ENCODE results near the gene DHRSX.
"Not testable (repeated sequence)": the region's sequence is repeated elsewhere in the genome, so short reads cannot be mapped to it uniquely, and the experiment has no call there.

The DHRSX gene

DNA sequence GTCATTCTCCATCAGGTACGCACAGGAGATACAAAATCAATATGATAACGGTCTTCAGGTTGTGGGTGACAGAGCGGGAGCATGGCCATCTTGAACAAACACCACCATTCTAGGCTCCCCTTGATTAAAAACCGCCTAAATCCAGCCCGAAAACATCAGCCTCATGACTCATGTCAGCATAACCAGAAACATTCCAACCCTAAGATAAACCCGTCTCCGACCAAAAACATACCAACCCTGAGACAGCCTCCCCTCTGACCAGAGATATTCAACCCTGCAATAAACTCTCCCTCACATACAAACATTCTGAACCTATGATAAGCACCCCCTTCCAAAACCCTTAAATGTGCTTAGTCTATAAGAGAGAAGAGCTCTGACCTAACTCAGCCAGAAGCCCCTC is 157.9 kb downstream of the DHRSX start:
- FAIRE-seq: no peak

DNA sequence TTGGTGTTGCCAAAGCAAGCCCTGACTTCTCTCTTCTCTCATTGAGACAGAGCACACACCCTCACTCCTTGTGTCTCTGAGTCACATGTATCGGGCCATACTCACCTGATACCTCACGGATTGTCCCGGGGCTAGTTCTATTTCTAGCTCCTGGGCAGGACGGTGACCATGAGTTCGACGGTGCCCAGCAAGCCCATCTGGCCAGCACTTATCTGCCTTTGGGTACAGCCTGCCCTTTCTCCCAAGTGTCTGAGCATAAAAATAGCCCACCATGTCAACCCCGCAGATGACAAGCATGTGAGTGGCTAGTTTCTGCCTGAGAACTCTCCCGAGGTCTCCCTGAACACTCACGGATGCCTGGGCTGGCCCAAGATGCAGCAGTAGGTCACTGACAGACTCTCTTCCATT is 158.5 kb downstream of the DHRSX start:
- no peak for FAIRE-seq

DNA sequence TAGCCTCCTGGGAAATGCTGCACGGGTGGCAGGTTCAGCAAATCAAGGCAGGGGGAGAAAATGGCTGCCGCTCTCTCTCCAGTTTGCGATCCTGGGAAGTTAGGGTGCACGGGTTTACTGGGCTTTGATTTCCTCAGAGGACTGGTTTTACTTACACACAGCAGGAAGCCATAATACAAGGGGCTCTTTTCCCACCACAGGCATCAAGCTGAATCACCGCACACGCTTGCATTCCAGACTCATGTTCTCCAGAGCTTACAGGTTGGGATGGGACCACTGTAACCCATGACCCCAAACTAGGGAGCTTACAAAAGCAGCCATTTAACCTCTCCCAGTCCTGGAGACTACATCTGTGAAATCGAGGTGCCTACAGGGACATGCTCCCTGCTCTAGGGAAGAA is 159.8 kb downstream of the DHRSX start:
- FAIRE-seq: no peak

DNA sequence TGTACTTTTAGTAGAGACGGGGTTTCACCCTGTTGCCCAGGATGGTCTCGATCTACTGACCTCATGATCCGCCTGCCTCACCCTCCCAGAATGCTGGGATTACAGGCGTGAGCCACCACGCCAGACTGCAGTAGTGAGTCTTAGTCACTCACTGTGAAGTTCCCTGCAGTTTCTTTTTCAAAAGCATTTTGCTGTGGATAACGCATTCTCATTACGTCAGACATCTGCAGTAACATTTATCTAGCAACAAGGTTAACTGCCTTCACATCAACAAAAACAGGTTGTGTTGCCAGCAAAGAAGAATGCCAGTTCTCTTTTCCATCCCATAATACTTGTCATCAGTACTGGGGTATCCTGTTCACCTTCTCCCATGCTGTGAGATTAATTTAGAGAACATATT is 164.6 kb downstream of the DHRSX start:
- FAIRE-seq: no peak

DNA sequence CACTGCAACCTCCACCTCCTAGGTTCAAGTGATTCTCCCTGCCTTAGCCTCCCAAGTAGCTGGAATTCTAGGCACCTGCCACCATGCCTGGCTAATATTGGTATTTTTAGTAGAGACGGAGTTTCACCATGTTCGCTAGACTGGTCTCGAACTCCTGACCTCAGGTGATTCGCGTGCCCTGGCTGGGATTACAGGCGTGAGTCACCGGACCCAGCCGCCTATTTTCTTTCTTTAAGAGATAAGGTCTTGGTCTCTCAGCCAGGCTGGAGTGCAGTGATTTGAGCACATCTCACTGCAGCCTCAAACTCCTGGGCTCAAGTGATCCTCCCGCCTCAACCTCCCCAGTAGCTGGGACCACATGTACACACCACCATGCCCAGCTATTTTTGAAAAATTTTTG is 166.5 kb downstream of the DHRSX start:
- FAIRE-seq: no peak

DNA sequence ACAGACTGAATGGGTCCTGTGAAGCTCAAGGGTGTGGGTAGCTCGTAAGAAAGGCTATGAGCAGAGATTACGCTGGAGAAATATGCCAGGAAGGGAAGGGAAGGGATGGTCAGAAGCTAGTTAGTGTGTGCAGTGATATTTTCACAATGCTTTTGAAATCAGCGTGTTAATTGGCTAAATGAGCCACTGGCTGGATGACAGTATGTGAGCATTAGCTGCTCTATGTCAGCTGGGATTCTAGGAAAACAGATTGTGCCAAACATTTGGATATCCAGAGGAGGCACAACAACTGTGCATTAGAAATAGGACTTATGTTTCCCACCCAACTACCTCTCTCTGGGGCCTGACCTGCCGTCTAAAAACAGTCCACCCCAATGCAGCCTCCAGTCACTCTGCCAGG is 168.5 kb downstream of the DHRSX start:
- FAIRE-seq: no peak

DNA sequence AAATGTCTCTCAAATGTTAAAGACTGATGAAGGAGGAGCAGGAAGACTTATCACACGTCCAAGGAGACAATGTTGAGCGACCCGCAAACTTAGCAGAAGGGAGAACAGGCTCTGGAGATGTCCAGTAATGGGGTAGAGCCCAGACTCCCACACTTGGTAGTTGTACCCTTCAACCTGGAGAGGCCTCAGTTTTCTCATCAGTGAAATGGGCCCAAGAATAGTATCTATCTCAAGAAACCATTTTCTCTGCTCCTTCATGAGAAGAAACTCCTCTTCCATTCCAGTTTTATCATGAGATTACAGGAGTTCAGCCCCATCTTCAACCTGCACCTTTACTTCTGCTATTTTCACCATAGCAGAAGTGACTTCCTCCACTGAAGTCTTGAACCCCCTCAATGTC is 169.9 kb downstream of the DHRSX start:
- no peak for FAIRE-seq

DNA sequence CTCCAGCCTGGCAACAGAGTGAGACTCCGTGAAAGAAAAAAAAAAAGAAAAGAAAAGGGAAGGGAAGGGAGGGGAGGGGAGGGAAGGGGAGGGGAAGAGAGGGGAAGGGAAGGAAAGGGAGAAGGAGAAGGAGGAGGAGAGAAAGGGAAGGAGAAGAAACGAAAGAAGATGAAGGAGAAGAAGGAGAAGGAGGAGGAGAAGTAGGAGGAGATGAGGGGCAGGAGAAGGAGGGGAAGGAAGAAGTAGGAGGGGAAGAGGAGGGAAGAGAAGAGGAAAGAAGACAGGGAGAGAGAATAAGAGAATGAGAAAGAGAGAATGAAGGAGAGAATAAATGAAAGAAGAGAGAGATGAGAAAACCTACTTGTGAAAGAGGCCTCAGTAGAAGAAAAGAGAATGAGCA is 170.3 kb downstream of the DHRSX start:
- FAIRE-seq: no peak

DNA sequence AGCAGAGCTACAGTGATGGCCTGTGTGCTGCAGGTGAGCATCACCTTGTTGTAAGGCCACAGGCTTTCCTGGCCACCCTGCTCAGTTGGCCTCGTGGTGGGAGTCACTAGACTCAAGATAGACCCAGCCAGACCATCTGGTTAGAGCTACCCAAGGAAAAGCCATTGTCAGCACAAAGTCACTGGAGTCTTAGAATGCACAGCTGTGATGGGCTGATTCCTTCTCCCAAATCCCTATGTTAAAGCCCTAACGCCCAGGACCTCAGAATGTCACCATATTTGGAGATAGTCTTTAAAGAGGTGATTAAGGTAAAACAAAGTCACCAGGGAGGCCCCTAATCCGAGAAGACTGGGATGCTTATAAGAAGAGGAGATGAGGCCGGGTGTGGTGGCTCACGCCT is 173.4 kb downstream of the DHRSX start:
- FAIRE-seq: no peak

DNA sequence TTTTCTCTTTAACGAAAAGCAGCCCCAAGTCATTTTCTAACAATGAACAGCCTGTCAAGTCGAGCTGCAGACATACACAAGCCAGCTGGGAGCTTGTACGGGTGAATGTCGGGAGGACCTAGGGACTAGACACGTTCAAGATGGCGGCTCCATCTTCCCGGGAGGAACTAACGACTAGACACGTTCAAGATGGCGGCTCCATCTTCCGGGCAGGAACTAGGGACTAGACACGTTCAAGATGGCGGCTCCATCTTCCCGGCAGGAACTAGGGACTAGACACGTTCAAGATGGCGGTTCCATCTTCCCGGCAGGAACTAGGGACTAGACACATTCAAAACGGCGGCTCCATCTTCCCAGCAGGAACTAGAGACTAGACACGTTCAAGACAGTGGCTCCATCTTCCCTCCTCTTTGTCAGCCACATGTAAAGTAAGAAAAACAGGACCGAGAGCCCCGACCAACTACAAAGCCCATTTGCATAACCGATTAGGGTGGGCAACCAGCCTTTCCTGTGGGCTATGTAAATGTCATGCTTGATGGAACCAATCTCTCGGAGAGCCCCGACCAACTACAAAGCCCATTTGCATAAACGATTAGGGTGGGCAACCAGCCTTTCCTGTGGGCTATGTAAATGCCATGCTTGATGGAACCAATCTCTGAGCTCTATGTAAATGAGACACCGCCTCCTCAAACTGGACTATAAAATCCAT is 175.5 kb downstream of the DHRSX start:
- no peak for FAIRE-seq

DNA sequence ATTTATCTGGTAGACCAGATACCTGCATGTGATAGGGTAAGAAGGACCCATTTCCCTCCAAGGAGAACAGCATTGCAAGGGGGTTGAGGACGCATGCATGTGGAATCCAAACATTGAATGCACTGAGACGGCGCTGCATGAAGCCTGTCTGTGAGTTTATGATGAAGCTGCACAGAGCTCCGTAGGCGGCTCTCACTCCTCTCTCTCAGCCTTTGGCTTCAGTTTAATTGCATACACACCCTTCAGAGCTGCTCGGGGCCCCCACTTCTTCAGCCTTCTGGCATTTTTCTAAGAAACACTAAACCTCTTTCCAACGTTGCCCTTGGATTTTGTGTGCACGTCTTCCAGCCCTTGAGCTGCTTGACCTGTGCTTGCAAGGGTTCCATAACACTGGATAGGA is 176.6 kb downstream of the DHRSX start:
- FAIRE-seq: no peak

DNA sequence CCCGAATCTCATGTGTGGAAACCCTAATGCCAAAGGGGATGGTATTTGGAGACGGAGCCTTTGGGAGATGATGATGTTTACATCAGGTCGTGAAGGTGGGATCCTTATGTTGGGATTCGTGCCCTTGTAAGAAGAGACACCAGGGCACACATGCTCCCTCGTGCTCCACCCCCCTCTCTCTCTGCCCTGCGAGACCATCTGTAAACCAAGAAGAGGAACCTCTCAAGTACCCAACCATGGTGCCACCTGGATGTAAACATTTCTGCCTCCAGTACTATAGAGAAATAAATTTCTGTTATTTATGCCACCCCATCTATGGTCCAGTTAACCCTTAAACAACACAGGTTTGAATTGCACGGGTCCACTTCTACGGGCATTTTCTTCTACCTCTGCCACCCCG is 179.4 kb downstream of the DHRSX start:
- FAIRE-seq: no peak

DNA sequence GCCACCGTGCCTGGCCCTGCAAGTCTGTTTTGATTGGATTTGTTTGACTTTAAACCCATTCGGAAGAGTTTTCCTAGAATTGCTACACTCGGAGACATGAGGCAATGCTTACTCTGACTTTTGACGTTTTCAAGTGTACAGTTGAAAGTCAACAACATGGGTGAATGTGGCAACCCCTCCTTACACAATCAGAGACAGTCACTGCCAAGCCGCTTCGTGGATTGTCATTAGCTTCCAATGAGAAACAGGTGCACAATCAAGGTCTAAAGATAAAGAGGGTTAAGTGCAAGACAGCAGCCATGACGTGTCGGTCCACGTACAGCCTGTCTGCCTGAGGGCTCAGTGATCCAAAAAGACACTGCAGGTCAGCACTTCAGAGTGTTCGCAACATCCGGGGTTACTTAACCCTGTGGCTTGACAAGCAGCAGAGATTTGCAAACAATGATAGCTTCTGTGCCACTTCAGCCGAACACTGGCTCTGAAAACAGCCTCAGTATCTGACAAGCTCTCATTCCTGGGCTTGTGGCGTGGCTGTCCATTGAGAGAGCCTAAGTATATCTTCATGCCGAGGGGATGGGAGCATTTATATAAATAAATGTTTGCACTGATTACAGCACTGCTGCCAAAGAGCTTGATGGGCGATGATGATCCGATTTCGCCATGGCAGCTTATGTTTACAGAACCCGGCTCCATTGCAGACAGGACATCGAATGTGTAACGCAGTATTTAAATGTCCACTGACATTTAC is 180.0 kb downstream of the DHRSX start:
- no peak for FAIRE-seq

DNA sequence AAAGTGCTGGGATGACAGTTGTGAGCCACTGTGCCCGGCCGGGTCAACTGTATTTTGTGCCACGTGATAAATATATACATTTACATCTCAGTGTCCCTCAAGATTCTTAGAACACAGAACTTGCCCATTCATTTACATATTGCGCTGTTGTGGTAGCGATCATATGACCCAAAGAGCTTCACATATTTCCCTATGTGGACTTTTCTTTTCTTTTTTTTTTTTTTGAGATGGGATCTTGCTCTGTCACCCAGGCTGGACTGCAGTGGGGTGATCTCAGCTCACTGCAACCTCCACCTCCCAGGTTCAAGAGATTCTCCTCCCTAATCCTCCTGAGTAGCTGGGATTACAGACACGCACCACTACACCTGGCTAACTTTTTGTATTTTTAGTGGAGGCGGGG is 180.7 kb downstream of the DHRSX start:
- FAIRE-seq: no peak

DNA sequence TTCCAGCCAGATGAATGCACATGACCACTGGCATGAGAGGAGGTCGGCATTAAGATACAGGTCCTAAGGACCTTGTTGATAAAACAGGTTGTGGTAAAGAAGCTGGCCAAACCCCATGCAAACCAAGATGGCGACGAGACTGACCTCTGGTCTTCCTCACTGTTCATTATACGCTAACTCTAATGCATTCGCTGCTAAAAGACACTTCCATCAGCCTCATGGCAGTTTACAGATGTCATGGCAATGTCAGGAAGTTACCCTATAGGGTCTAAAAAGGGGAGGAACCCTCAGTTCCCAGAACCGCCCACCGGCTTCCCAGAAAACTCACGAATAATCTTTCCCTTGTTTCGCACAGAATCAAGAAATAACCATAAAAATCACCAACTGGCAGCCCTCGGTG is 182.4 kb downstream of the DHRSX start:
- no peak for FAIRE-seq

DNA sequence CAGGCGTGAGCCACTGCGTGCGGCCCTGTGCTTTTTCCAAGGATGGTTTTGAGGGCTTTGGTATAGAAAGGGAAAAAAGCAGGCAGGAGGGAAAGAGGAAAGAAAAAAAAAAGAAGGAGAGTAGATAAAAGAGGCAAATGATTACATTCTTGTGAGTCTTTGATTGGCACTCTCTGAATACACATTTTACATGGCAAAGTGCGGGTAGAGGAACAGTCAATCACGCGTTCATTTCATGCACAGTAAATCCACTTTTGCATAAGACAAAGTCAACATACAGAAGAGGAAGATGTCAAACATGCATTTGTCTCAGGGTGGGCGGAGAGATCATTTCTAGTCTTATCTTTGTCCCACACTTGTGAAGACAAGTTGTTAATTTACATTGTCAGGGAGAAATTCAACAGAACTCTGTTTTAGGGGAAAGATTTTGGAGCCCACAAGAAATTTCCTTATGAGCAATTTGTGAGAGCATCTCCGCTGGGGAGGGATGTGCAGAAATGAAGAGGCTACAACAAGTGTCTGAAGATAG is 183.2 kb downstream of the DHRSX start:
- no peak for FAIRE-seq

DNA sequence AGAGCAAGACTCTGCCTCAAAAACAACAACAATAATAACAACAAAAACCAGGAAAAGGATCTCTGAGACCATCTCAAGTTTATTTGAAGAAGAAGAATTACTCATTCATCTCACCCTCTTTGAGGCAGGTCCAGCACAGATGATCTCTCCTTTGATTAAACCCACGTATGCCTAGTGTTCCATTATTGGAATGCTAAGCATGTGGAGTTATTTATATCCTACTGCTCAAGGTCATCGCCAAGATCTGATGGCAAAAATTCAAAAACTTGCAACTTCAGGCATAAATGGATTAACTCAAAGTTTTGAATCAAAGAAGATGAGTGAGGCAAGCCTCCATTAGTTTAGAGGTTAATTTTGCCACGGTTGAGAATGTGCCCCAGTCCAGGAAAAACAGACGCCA is 184.2 kb downstream of the DHRSX start:
- no peak for FAIRE-seq

DNA sequence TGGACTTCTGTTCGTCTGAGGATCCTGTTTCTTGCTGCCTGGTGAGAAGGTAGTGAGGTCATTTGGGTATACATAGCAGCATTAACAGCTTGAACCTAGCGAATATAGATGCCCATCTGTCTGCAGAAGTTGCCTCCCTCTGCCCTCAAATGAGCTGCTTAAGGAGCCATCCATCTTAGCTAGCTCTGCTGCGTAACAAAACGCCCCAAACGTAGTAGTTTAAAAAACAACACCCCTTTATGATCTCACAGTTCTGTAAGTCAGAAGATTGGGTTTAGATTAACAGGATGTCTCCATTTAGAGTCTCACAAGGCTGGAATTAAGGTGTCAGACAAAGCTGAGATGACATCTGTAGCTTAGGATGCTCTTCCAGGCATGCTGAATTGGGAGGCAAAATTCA is 185.3 kb downstream of the DHRSX start:
- FAIRE-seq: no peak

DNA sequence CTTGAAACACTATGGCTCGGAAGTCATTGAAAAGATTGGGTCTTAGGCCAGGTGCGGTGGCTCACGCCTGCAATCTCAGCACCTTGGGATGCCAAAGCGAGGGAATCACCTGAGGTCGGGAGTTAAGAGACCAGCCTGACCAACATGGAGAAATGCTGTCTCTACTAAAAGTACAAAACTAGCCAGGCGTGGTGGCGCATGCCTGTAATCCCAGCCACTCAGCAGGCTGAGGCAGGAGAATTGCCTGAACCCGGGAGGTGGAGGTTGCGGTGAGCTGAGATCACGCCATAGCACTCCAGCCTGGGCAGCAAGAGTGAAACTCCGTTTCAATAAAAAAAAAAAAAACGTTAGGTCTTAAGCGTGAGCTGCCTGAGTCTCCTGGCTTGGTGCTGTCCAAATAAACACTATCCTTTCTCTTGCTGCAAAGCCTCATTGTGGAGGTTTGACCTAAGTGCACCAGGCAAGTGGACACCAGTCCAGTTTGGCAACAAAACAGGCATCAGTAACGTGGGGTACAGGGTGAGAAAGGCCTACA is 185.9 kb downstream of the DHRSX start:
- FAIRE-seq: no peak

DNA sequence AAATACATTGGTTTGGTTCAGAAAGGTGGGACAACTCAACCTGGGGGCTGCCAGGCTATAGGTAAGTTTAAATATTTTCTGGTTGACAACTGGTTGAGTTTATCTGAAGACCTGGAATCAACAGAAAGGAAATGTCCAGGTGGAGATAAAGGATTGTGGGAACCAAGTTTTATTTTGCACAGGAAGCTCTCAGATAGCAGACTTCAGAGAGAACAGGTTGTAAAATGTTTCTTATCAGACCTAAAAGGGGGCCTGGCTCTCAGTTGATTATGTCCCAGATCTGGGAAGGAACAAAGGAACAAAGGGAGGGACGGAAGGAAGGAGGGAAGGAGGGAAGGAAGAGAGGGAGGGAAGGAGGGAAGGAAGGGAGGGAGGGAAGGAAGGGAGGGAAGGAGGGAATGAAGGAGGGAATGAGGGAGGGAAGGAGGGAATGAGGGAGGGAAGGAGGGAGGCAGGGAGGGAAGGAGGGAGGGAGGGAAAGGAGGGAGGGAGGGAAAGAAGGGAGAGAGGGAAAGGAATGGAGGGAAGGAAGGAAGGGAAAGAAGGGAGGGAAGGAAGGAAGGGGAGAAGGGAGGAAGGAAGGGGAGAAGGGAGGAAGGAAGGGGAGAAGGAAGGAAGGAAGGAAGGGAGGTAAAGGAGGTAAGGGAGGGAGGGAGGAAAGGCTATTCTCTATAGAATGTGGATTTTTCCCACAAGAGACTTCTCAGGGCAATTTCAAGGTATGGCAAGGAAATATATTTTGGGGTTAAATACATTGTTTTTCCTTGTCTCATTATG is 186.7 kb downstream of the DHRSX start:
- FAIRE-seq: no peak

DNA sequence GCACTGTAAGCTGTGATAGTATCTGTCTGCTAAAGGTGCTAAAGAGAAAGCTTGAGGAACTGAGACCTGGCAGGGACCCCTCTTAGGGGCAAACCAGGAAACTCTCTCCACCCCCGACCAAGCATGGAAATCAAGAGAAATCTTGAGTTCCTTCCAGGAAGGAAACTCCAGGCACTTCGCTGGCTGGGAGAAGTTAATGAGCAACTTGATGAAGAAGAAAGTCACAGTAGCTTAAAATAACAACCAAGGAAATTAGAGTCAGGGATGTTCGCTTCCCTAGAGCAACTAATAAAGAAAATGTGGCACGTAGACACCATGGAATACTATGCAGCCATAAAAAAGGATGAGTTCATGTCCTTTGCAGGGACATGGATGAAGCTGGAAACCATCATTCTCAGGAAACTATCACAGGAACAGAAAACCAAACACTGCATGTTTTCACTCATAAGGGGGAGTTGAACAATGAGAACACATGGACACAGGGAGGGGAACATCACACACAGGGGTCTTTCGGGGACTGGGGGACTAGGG is 188.7 kb downstream of the DHRSX start:
- FAIRE-seq: not testable (repeated sequence)

DNA sequence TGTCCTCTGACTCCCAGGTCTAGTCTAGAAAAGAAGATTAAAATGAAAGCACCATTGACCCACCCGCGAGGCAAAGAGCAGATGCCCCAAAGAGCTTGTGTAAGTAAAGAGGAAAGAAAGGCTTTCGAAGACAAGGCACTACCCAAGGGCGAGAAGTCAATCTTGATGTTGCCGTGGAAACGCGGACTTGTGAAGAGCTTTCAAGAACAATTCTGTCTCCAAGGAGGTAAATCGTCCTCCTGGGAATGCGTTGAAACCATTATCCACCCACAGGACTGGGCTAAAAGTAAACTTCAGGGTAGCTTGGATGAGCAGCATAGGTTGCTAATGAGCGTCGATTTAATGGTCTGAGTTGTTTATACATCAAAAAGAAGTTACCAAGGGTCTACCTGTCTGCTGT is 189.3 kb downstream of the DHRSX start:
- no peak for FAIRE-seq

DNA sequence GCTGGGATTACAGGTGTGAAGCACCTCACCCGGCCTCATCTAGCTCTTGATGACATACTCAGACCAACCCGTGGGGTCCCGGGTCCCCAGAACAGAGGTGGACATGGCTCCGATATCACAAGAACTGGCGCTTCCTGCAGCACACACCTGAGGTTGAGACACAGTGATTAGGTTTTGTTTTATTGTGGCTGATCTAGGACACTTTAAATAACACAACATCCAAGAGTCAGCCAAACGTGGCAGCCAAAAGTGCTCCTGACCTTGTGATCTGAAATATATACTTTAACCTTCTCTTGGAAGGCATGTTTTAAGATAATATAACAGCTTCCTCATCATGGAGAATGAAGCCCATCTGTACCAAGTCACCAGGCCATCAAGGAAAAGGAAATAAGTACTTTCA is 198.9 kb downstream of the DHRSX start:
- FAIRE-seq: no peak

Measured in A204.1 (cell line).